Peyer's patch (tissue), 4 donors: ENCODE results near the gene PLXNA2. TPM values are rescaled to one million over a fixed set of nuclear protein-coding genes. Genes with fewer than 3 reads are reported as not detected.

Source experiments
- DNase-seq, 3 donors: peaks; one replicate each; pipeline ENCODE4 v3.0.0-alpha.2; 2017 to 2019
- H3K27ac ChIP-seq, 4 donors: fragments of 200-600 bp; sonication (generic); one replicate each; pipeline ENCODE4 v1.5.1; 2016 to 2019
- H3K27me3 ChIP-seq, 2 donors: fragments of 200-600 bp; sonication (generic); one replicate each; pipeline ENCODE4 v1.5.1; 2019
- H3K36me3 ChIP-seq, 3 donors: fragments of 200-600 bp; sonication (generic); one replicate each; pipeline ENCODE4 v1.5.1; 2016 to 2019
- H3K4me1 ChIP-seq, 4 donors: fragments of 200-600 bp; sonication (generic); one replicate each; pipeline ENCODE4 v1.5.1; 2016 to 2019
- H3K4me3 ChIP-seq, 4 donors: fragments of 200-600 bp; sonication (generic); 1 replicate in 3 of 4; 2 replicates in 1 of 4; pipeline ENCODE4 v1.5.1; 2016 to 2019; ENCODE audit warnings: mild to moderate bottlenecking in 1 of 4
- H3K9me3 ChIP-seq, 4 donors: fragments of 200-600 bp; sonication (generic); one replicate each; pipeline ENCODE4 v1.5.1; 2016 to 2019; ENCODE audit warnings: mild to moderate bottlenecking in 1 of 4
- CTCF ChIP-seq, 6 experiments: fragments of 450-650 bp in 4 of 6; fragments of 200-600 bp in 2 of 6; sonication (generic) in 1 of 6; IDR thresholded peaks; one replicate each; pipeline ENCODE4 v1.5.1; 2017 to 2019; ENCODE audit warnings: antibody characterized with exemption in 6 of 6, mild to moderate bottlenecking in 3 of 6, moderate library complexity in 1 of 6
- POLR2A ChIP-seq, 2 donors: fragments of 450-650 bp; IDR thresholded peaks; one replicate each; pipeline ENCODE4 v1.5.1; 2017; ENCODE audit warnings: antibody characterized with exemption in 2 of 2, mild to moderate bottlenecking in 2 of 2, moderate library complexity in 2 of 2
- small RNA-seq, 2 donors: library from RNA; depleted of rRNA; stranded (forward); fragments of <200 nt; gene quantifications; one replicate each; pipeline ENCODE3, GENCODE V24; 2016
- total RNA-seq, 4 donors: library from RNA; depleted of rRNA; stranded (reverse); fragments of >200 nt; gene quantifications; one replicate each; pipeline ENCODE4 v1.1.0, GENCODE V29; 2016

Gene PLXNA2
- total RNA-seq, 4 donors from 2014 or later, result 51.5 to 70.2 (median 62.5) TPM

- no peak for DNase-seq
- H3K4me3 ChIP-seq, result no peak overlapping the region
- no peak overlapping the region for H3K27ac ChIP-seq
- no peaks in the 10 kb centered on the region for H3K36me3 ChIP-seq
- no peaks in the 10 kb centered on the region for H3K27me3 ChIP-seq
- TF ChIP-seq CTCF (IDR thresholded peaks at IDR 0.05) (no peak), POLR2A (IDR thresholded peaks at IDR 0.05) (no peak)
- H3K4me1 ChIP-seq, result peaks cover 0 to 9% (median 0%) of the 10 kb centered on the region in 4 donors
- no peaks in the 10 kb centered on the region for H3K9me3 ChIP-seq
These were observed 265.7 kb downstream of the PLXNA2 start for GRCh38 chr1:207978441-207978840.

- Histone ChIP-seq H3K4me1 (peaks cover 0 to 9% (median 0%) of the 10 kb centered on the region in 4 donors), H3K27ac (no peak overlapping the region), H3K9me3 (no peaks in the 10 kb centered on the region), H3K27me3 (no peaks in the 10 kb centered on the region), H3K36me3 (no peaks in the 10 kb centered on the region), H3K4me3 (no peak overlapping the region)
- TF ChIP-seq POLR2A (IDR thresholded peaks at IDR 0.05) (no peak), CTCF (IDR thresholded peaks at IDR 0.05) (no peak)
- DNase-seq, result no peak
These were observed 266.3 kb downstream of the PLXNA2 start for GRCh38 chr1:207977876-207978275.

GRCh38 chr1:207973898-207974568 is 270.2 kb downstream of the PLXNA2 start:
- TF ChIP-seq POLR2A (IDR thresholded peaks at IDR 0.05) (no peak), CTCF (IDR thresholded peaks at IDR 0.05) (no peak)
- DNase-seq, result no peak

GRCh38 chr1:207972337-207972736 is 271.8 kb downstream of the PLXNA2 start:
- no peak for TF ChIP-seq POLR2A (IDR thresholded peaks at IDR 0.05)
- Histone ChIP-seq H3K27me3 (no peaks in the 10 kb centered on the region), H3K4me1 (no peaks in the 10 kb centered on the region), H3K9me3 (no peaks in the 10 kb centered on the region), H3K4me3 (no peak overlapping the region), H3K27ac (no peak overlapping the region), H3K36me3 (no peaks in the 10 kb centered on the region)
- no peak for DNase-seq

More at GRCh38 chr1:207973898-207974568, 270.2 kb downstream of the PLXNA2 start:
- Histone ChIP-seq H3K27ac (no peak overlapping the region), H3K4me1 (no peaks in the 10 kb centered on the region), H3K27me3 (no peaks in the 10 kb centered on the region), H3K36me3 (no peaks in the 10 kb centered on the region), H3K4me3 (no peak overlapping the region), H3K9me3 (no peaks in the 10 kb centered on the region)

Small RNA genes lying within 50 kb of the gene (small RNA-seq; reads per million reads assigned to genes)
- 0 reads per million in 2 donors for gene AL606753.1
